GM19025 (cell line): ENCODE results near the gene TRIM41.
"Not testable (repeated sequence)": the region's sequence is repeated elsewhere in the genome, so short reads cannot be mapped to it uniquely, and the experiment has no call there.

Experiments used
- ATAC-seq: cut with Tn5 transposase; IDR thresholded peaks from one replicate; pipeline ENCODE4 v1.9.1; 2021; ENCODE audit warnings: mild to moderate bottlenecking, low read depth, moderate library complexity; ENCODE audit not compliant: unreplicated experiment

Gene TRIM41

DNA sequence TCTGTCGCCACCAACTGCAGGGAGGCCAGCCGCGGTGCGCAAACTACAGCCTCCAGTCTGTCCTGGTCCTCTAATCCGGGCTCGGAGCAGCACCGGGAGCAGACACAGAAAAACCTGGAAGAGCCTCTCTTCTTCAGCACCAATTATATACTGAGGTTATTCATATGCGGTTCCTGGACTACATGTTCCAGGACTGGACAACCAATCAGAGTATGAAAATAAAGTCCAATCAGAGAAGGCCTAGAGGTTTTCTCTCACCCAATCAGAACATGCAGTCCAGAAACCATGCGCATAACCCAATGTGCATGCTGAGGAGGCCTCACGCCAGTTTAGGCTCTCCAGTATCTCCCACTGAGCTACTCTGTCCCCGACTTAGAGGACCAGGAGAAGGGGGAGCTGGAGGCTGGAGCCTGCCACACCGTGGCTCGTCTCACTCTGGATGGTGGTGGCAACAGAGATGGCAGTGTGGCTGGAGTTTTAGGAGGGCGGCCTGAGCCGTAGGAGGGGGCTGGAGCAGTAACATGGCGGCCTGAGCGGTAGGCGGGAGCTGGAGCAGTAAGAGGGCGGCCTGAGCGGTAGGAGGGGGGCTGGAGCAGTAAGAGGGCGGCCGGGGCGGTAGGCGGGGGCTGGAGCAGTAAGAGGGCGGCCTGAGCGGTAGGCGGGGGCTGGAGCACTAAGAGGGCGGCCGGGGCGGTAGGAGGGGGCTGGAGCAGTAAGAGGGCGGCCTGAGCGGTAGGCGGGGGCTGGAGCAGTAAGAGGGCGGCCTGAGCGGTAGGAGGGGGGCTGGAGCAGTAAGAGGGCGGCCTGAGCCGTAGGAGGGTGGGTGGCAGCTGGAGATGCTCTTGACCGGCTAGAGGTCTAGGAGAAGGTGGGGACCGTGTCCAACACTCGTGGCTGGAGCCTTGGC lies 58.2 kb downstream of the TRIM41 start:
- ATAC-seq, result no peak

DNA sequence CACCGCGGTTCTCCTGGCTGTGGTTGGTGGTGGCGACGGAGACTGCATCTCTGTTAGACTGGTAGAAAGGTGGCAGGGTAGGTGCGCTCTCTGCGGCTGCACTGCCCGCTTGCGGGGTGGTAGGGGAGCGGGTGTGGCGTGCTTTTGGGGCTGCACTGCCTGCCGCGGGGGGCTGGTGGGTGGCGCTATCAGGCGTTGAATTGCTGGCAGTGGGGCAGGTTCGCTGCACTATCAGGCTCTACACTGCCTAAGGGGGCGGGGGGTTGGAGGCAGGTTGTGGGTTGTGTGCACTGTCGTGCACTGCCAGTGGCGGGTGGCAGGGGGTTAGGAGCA lies 58.9 kb downstream of the TRIM41 start:
- ATAC-seq, result no peak

DNA sequence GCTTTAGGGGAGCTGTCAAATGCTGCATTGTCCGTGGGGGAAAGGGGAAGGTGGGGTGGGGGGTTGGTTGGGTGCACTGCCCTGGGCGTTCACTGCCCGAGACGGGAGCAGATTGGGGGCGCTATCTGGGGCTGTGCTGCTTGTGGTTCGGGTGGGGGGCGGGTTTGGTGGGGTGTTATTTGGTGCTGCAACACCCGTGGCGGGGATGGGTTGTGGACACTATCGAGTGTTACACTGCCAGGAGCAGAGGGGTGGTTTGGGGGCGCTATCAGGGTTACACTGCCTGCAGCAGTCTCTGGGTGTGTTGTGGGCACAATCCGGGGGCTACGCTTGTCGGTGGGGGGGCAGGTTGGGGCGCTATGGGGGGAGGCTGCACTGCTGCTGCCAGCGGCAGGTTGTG lies 59.3 kb downstream of the TRIM41 start:
- not testable (repeated sequence) for ATAC-seq

DNA sequence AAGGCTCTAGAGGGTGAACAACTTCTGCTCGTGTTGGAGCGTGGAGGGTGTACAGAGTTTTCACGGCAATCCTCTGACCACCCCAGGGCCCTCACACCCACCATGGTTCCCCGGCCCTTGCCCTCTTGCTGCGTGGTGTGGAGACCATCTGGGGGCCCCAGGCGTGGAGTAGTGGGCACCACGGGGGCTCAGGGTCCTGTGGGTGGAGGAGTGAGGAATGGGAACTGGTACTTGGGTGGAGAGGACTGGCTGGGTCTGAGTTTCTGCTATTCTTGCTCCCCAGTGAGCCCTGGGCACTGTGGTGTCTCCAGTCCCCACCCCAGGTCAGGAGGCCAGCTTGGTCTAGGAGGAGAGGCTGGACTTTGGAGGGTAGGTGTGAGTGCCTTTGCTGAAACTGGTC lies 59.8 kb downstream of the TRIM41 start:
- no peak for ATAC-seq

DNA sequence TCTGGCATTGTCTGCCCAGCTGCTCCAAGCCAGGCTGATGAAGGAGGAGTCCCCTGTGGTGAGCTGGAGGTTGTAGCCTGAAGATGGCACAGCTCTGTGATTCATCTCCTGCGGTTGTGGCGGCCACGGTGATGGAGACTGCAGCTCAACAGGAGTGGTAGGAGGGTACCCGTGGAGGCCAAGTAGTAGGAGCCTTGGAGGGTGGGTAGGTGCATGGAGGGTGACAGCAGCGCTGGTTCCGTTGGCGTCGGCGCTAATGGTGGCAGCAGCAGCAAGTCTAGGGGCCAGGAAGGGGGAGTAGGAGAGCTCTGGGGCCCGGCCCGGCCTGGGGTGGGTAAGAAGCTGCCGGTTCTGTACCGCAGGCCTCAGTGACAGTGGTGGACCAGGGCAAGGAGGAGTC lies 60.3 kb downstream of the TRIM41 start:
- no peak for ATAC-seq

DNA sequence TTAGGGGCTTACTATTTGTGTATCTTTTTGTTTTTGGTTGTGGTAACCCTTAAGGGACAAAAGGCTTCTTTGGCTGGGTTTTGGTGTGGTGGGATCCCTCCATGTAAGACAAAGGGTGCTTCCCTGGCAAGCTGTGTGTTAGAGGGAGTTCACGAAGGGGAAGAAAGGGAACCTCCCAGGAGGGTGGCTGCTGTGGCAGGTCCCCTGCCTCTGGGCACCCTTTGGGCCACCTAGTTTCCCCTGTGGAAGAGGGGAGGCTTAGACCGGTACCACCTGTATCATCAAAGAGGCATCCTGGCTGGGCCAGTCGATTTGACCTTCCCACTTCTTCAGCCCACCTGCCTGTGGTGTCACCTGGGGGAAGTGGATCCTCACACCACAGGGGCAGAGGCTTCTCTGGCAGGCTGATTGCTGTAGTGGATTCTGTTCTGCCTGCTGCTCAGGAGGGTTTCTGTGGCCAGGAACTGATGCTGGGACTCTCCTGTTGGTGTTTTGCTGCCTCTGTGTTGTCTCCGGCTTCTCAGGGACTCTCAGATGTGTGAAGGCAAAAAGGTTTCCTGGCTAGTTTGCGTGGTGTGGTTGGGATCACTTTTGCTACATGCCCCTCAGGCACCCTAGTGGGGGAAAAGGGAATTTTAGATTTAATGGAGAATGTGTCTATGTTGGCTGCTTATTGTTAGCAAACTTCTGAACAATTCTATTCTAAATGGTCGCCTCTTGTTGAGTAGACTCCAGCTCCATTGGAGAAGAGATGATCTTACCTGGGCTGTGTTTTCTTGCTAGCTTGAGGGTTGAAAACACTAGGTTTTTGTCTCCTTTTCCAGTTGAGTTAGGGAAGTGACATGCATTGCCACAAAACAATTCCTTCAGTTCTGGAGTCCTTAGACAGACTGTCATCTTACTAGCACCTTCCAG lies 61.0 kb downstream of the TRIM41 start:
- not testable (repeated sequence) for ATAC-seq
